ENCODE data around the gene FCAMR.

FCAMR gene

DNA sequence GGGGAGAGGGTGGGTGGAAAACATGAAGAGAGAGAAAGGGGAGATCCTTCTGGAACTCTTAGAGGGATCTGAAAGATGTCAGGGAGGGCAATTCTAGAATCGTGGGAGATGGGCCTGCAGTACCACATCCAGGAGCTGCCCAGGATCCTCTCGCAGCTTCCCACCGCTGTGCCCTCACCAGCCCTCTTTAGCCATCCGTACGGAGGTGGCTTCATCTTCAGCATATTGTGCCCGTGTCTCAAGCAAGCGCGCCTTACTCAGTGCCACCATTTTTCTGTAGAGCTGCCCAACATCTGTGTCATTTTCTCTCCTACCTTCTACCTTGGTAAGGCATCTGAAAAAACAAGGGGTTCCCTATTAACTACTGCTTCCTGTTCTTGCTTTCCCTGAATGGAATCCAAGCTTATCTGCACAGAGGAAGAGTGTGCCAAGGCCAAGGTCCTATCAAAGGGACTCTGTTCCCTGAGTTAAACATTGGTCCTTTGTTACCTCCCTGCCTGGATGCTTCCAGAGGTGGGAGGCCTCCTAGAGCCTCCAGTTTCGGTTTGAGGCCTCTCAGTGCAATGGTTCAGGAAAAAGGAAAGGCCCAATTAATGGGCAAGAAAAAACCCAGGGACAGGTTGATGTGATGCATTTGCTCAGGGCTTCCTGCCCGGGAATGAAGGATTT, 39.1 kb upstream of the FCAMR start:
- no peak overlapping the region for H3K4me3 ChIP-seq (ENCODE audit: extremely low read depth, insufficient read depth, low read length, poor library complexity, severe bottlenecking)
- H3K4me1 ChIP-seq (ENCODE audit: control insufficient read depth, insufficient read depth, low read length, poor library complexity, severe bottlenecking): peaks cover 21% of the 10 kb centered on the region
- WGBS, 2 experiments (ENCODE audit: insufficient coverage in 2 of 2): 93 to 96% methylated on average over 10 of the region's 10 CpGs
- H3K9me3 ChIP-seq (ENCODE audit: control insufficient read depth, low read length): peaks cover 5% of the 10 kb centered on the region
- H3K27ac ChIP-seq (ENCODE audit: low read depth, low read length, severe bottlenecking): no peak overlapping the region
- no peaks in the 10 kb centered on the region for H3K36me3 ChIP-seq (ENCODE audit: control insufficient read depth, insufficient read depth, low read length)

- Histone ChIP-seq H3K27ac (ENCODE audit: low read depth, low read length, severe bottlenecking) (peak overlapping the region; percentile 92), H3K4me3 (ENCODE audit: extremely low read depth, insufficient read depth, low read length, poor library complexity, severe bottlenecking) (no peak overlapping the region), H3K9me3 (ENCODE audit: control insufficient read depth, low read length) (peaks cover 5% of the 10 kb centered on the region), H3K4me1 (ENCODE audit: control insufficient read depth, insufficient read depth, low read length, poor library complexity, severe bottlenecking) (peaks cover 25% of the 10 kb centered on the region), H3K36me3 (ENCODE audit: control insufficient read depth, insufficient read depth, low read length) (no peaks in the 10 kb centered on the region)
- WGBS, 2 experiments (ENCODE audit: insufficient coverage in 2 of 2): 78 to 86% methylated on average over 1 to 2 of the region's 5 CpGs
Measured at GRCh38 chr1:207007352-207008033, 37.2 kb upstream of the FCAMR start.

DNA sequence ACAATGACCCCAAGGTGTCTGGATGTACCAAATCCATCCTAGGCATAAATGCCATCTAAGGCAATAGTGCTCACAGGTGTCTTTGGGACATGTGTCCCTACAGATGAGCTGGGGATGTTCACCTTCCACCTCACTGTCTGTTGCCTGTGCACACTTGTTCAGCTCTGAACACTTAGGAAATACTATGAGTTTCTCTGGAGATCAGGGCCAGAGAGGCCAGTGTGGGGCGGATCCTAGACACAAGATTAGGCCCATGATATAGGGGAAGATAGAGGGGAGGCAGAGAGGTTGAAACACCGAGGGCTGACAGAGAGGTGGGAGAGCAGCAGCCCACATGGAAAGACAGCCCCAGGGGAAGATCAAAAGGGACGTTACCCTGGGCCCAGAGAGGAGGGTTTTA, 36.7 kb upstream of the FCAMR start:
- 75 to 96% methylated on average over 2 to 3 of the region's 3 CpGs for WGBS, 2 experiments (ENCODE audit: insufficient coverage in 2 of 2)
- peaks cover 25% of the 10 kb centered on the region for H3K4me1 ChIP-seq (ENCODE audit: control insufficient read depth, insufficient read depth, low read length, poor library complexity, severe bottlenecking)
- H3K4me3 ChIP-seq (ENCODE audit: extremely low read depth, insufficient read depth, low read length, poor library complexity, severe bottlenecking): no peak overlapping the region
- peaks cover 5% of the 10 kb centered on the region for H3K9me3 ChIP-seq (ENCODE audit: control insufficient read depth, low read length)
- no peaks in the 10 kb centered on the region for H3K36me3 ChIP-seq (ENCODE audit: control insufficient read depth, insufficient read depth, low read length)
- peak overlapping the region; percentile 92 for H3K27ac ChIP-seq (ENCODE audit: low read depth, low read length, severe bottlenecking)

GRCh38 chr1:207006083-207006482, 35.8 kb upstream of the FCAMR start:
- no peaks in the 10 kb centered on the region for H3K36me3 ChIP-seq (ENCODE audit: control insufficient read depth, insufficient read depth, low read length)
- WGBS, 2 experiments (ENCODE audit: insufficient coverage in 2 of 2): 74 to 81% methylated on average over 2 of the region's 3 CpGs
- peaks cover 25% of the 10 kb centered on the region for H3K4me1 ChIP-seq (ENCODE audit: control insufficient read depth, insufficient read depth, low read length, poor library complexity, severe bottlenecking)
- H3K4me3 ChIP-seq (ENCODE audit: extremely low read depth, insufficient read depth, low read length, poor library complexity, severe bottlenecking): no peak overlapping the region
- H3K27ac ChIP-seq (ENCODE audit: low read depth, low read length, severe bottlenecking): no peak overlapping the region
- H3K9me3 ChIP-seq (ENCODE audit: control insufficient read depth, low read length): peaks cover 5% of the 10 kb centered on the region

GRCh38 chr1:207004931-207005830, 34.9 kb upstream of the FCAMR start:
- Histone ChIP-seq H3K4me1 (ENCODE audit: control insufficient read depth, insufficient read depth, low read length, poor library complexity, severe bottlenecking) (peaks cover 25% of the 10 kb centered on the region), H3K9me3 (ENCODE audit: control insufficient read depth, low read length) (peaks cover 5% of the 10 kb centered on the region), H3K27ac (ENCODE audit: low read depth, low read length, severe bottlenecking) (no peak overlapping the region), H3K36me3 (ENCODE audit: control insufficient read depth, insufficient read depth, low read length) (no peaks in the 10 kb centered on the region), H3K4me3 (ENCODE audit: extremely low read depth, insufficient read depth, low read length, poor library complexity, severe bottlenecking) (no peak overlapping the region)
- 43 to 48% methylated on average over 8 of the region's 9 CpGs for WGBS, 2 experiments (ENCODE audit: insufficient coverage in 2 of 2)

DNA sequence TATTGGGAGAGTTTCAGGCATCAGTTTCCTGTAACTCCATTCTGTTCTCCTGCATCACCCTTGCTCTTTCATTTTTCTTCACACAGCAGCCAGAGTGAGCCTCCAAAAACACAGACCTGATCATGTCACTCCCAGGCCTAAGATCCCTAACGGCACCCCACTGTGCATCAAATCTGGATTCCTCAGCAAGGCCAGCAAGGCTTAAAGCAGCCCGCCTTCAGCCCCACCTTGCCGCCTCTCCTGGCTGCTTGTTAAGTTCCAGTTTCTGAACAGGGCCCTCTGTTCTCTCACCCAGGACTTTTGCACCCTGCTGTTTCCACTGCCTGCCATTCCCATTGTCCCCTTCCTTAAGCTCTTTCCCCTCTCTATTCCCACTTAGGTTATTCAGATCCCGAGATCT, 33.0 kb upstream of the FCAMR start:
- Histone ChIP-seq H3K36me3 (ENCODE audit: control insufficient read depth, insufficient read depth, low read length) (no peaks in the 10 kb centered on the region), H3K27ac (ENCODE audit: low read depth, low read length, severe bottlenecking) (no peak overlapping the region), H3K9me3 (ENCODE audit: control insufficient read depth, low read length) (peaks cover 4% of the 10 kb centered on the region), H3K4me1 (ENCODE audit: control insufficient read depth, insufficient read depth, low read length, poor library complexity, severe bottlenecking) (peaks cover 22% of the 10 kb centered on the region), H3K4me3 (ENCODE audit: extremely low read depth, insufficient read depth, low read length, poor library complexity, severe bottlenecking) (no peak overlapping the region)
- WGBS, 2 experiments (ENCODE audit: insufficient coverage in 2 of 2): 54 to 84% methylated on average over 4 of the region's 4 CpGs

GRCh38 chr1:207002724-207003146, 32.5 kb upstream of the FCAMR start:
- H3K4me1 ChIP-seq (ENCODE audit: control insufficient read depth, insufficient read depth, low read length, poor library complexity, severe bottlenecking): peaks cover 20% of the 10 kb centered on the region
- no peaks in the 10 kb centered on the region for H3K9me3 ChIP-seq (ENCODE audit: control insufficient read depth, low read length)
- 100% methylated on average over 1 of the region's 1 CpG for WGBS, 2 experiments (ENCODE audit: insufficient coverage in 2 of 2)
- no peak overlapping the region for H3K27ac ChIP-seq (ENCODE audit: low read depth, low read length, severe bottlenecking)
- H3K36me3 ChIP-seq (ENCODE audit: control insufficient read depth, insufficient read depth, low read length): no peaks in the 10 kb centered on the region
- H3K4me3 ChIP-seq (ENCODE audit: extremely low read depth, insufficient read depth, low read length, poor library complexity, severe bottlenecking): no peak overlapping the region

DNA sequence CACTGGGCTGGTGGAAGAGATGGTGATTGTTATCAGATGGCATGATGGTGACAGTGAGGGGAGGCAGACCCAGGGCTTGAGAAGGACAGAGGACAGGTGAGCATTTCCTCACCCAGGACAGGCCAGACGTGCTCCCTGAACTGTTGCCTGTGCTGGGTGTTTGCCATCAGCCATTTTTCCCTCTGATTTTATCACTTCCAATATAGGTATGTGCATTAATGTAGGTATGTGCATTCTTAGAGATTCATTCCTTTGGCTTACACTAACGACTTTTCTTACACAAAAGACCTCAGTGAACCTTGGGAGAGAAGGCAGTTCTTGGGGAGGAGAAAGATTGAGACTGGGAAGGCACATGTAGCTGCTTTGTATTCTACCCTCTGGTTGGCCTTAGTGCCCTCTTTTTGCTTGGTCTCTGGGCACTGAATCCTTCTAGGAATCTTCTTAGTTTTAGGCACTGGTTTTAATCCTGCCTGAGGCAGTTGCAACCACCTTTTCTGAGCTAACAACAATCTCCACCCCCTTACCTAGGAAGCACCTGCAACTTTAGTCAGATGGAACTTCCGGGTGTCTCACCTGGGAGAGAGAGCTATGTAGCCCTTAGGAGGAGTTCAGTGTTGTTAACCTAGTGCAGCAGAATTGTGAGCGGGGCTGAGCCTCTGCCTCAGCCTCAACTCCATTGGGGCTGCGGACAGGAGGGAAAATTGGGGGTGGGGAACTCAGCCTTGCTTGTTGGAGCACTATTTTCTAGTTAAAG, 31.4 kb upstream of the FCAMR start:
- Histone ChIP-seq H3K27ac (ENCODE audit: low read depth, low read length, severe bottlenecking) (no peak overlapping the region), H3K36me3 (ENCODE audit: control insufficient read depth, insufficient read depth, low read length) (no peaks in the 10 kb centered on the region), H3K4me3 (ENCODE audit: extremely low read depth, insufficient read depth, low read length, poor library complexity, severe bottlenecking) (no peak overlapping the region), H3K4me1 (ENCODE audit: control insufficient read depth, insufficient read depth, low read length, poor library complexity, severe bottlenecking) (peaks cover 9% of the 10 kb centered on the region), H3K9me3 (ENCODE audit: control insufficient read depth, low read length) (no peaks in the 10 kb centered on the region)
- WGBS, 2 experiments (ENCODE audit: insufficient coverage in 2 of 2): 96% methylated on average over 3 of the region's 5 CpGs; no CpG with 5 or more reads in 1 of the 2 experiments

GRCh38 chr1:207000651-207001291, 30.5 kb upstream of the FCAMR start:
- no peak overlapping the region for H3K27ac ChIP-seq (ENCODE audit: low read depth, low read length, severe bottlenecking)
- 80 to 100% methylated on average over 4 of the region's 5 CpGs for WGBS, 2 experiments (ENCODE audit: insufficient coverage in 2 of 2)
- peaks cover 4% of the 10 kb centered on the region for H3K4me1 ChIP-seq (ENCODE audit: control insufficient read depth, insufficient read depth, low read length, poor library complexity, severe bottlenecking)
- no peaks in the 10 kb centered on the region for H3K36me3 ChIP-seq (ENCODE audit: control insufficient read depth, insufficient read depth, low read length)
- H3K4me3 ChIP-seq (ENCODE audit: extremely low read depth, insufficient read depth, low read length, poor library complexity, severe bottlenecking): no peak overlapping the region
- H3K9me3 ChIP-seq (ENCODE audit: control insufficient read depth, low read length): no peaks in the 10 kb centered on the region

DNA sequence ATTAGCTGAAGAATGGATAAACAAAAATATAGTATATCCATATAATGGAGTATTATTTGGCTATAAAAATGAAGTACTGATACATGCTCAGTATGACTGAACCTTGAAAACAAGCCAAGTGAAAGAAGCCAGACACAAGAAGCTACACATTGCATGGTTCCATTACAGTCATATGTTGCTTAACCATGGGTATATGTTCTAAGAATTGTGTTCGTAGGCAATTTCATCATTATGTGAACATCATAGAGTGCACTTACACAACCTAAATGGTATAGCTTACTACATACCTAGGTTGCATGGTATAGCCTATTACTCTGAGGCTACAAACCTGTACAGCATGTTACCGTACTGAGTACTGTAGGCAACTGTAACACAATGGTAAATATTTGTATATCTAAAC, 28.6 kb upstream of the FCAMR start:
- Histone ChIP-seq H3K4me1 (ENCODE audit: control insufficient read depth, insufficient read depth, low read length, poor library complexity, severe bottlenecking) (peaks cover 4% of the 10 kb centered on the region), H3K4me3 (ENCODE audit: extremely low read depth, insufficient read depth, low read length, poor library complexity, severe bottlenecking) (no peak overlapping the region), H3K9me3 (ENCODE audit: control insufficient read depth, low read length) (no peaks in the 10 kb centered on the region), H3K27ac (ENCODE audit: low read depth, low read length, severe bottlenecking) (no peak overlapping the region), H3K36me3 (ENCODE audit: control insufficient read depth, insufficient read depth, low read length) (no peaks in the 10 kb centered on the region)
- no CpG with 5 or more reads among the region's 2 CpGs for WGBS, 2 experiments (ENCODE audit: insufficient coverage in 2 of 2)

Measured in mesodermal cell (in vitro differentiated cells).